KG1 (cell line): ENCODE measurements around the gene ZNF213.

Experiments
- DNase-seq: peaks from one replicate; lab custom pipeline; 2025; lab: John Stamatoyannopoulos, UW

ZNF213 gene, protein sequence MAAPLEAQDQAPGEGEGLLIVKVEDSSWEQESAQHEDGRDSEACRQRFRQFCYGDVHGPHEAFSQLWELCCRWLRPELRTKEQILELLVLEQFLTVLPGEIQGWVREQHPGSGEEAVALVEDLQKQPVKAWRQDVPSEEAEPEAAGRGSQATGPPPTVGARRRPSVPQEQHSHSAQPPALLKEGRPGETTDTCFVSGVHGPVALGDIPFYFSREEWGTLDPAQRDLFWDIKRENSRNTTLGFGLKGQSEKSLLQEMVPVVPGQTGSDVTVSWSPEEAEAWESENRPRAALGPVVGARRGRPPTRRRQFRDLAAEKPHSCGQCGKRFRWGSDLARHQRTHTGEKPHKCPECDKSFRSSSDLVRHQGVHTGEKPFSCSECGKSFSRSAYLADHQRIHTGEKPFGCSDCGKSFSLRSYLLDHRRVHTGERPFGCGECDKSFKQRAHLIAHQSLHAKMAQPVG

DNA sequence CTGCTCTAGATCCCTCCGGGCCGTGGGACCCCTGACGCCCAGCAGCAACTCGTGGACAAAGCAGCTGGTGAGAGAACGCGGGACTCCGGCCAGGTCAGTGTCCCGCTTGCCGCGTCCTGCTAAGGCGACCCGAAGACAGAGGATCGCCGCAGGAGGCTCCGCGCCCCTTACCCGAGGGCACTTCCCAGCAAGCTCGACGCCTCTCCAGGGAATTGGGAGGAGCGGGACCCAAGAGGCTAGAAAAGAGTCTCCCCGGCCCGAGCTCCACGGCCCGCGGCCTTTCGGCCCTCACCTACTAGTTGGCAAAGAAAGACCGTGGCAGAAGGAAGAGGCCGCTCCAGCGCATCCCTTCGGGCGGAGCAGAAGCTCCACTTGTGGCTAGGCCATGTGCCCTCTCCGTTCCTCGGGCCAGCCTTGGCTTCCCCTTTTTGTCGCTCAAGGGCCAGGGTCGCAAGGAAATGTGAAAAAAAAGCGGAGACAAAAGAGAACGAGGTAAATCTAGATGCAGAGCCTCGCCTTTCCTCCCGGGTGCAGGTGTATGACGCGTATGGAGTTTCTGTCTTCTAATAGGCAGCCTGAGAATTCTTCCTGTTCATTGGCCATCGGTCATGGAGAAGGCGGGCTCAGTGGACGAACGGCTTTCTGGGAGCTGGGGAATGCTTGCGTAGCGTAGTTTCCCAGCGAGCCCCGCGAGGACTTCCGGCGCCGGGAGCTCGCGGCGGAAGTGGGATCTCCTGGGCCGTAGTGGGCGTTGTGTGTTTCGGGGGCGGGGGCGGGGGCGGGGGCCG, at the start of gene ZNF213:
TSS of gene ZNF213 (plus strand) at position 692 of the 788 bp plus-strand sequence. CDS start 2,252 bp downstream, outside the sequence.
- peak; percentile 86 for DNase-seq

DNA sequence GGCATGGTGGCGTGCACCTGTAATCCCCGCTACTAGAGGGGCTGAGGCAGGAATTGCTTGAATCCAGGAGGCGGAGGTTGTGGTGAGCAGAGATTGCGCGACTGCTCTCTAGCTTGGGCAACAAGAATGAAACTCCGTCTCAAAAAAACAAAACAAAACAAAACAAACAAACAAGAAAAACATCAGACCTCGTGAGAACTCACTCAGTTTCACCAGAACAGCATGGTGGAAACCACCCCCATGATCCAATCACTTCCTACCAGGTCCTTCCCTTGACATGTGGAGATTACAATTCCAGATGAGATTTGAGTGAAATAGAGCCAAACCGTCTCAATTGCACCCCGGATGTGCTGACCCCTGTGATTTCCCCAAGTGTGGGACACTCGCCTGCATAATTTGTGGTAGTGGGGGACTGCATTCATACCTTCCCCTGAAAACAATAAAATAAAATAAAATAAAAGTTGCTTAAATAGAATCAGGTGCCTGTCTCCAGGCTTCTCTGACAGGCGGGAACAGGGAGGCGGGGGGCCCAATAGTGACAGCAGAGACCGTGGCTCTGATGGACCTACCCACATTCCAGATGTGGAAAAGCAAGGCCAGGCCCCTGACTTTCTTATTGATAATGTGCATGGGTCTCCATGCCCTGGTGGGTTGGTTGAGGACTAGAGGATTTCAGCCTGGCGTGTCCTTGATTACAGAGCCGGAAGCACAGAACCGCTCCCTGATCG, 48.8 kb upstream of the ZNF213 start:
- no peak for DNase-seq

DNA sequence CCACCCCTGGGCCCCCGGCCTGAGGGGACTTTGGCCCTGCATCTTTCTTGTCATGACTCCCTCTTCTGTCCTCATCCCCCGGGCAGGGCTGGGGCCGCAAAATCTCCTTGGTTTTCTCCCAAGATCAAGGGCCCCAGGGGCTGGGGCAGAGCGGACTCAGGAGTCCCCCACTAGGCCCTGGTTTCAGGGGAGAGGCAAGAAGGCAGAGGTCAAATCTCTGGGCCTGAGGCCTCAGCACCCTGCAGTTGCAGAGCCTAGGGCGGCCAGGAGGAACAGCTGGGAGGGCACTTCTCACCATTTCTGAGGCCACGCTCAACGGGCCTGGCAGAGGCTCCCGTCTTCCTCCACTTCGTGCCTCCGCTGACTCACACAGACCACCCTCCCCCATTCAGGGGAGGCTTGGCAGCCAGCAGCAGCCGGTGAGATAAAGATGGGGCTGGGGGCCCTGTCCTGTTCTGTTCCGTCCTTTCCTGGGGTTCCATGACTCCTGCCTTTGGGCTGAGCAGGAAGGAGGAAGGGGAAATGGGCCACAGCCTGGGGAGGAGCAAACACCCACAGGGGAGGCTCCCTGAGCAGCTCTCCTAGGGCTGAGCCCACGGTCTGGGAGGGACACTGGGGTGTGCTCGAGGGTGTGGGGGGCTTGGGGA, 48.1 kb upstream of the ZNF213 start:
- no peak for DNase-seq

DNA sequence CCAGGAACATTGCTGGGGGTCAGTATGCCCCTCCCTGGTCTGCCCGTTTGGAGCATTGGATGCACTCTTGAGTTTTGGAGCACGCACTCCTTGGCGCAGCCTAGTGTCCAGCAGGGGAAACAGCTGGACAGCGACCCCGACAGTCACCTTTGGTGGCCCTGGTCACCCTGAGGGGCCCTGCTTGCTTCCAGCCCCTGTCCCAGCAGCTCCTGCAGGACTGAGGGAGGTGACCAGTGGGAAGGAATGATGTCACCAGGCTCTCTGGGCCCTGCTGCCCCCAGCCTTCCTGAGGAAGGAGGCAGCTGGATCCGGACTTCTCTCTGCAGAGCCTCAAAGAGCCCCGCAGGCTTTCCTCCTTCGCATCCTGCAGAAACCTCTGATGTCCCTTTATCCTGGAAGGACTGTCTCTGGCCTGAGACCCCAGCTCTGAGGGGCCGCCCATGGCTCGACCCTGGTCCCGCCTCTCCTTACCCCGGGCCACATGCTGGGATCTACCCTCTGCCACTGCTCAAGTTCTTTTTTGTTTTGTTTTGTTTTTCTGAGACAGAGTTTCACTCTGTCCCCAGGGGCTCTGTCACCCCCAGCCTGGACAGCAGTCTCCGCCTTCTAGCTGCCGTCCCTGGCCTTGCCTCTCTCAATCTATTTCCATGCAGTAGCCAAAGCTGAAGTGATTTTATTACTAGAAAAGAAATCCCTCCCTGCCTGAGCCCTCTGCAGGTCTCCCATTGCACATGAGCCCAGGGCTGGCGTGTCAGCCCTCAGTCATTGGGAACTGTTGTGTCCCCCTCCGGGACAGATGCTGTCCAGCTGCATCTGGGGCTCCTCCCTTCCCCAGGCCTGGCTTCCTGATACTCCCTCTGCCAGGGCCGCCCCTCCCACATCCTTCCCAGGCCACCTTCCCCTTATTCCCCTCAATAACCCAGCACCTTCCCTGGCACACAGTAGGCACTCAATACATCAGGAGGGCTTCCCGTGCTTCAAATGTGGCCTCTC, 47.3 kb upstream of the ZNF213 start:
- no peak for DNase-seq

DNA sequence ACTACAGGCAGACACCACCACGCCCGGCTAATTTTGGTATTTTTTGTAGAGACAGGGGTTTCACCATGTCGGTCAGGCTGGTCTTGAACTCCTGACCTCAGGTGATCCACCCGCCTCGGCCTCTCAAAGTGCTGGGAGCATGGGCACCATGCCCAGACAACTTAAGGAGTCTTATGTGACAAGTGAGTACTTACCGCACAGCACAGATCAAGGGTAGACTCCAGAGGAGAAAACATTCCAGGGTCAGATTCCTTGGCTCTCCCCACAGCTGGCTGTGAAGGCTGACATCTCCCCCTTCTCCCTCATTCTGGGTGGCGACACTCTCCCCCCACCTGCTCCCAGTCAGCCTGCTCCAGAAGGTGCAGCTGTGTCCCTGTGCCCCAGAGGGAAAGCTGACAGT, 46.4 kb upstream of the ZNF213 start:
- DNase-seq = no peak

DNA sequence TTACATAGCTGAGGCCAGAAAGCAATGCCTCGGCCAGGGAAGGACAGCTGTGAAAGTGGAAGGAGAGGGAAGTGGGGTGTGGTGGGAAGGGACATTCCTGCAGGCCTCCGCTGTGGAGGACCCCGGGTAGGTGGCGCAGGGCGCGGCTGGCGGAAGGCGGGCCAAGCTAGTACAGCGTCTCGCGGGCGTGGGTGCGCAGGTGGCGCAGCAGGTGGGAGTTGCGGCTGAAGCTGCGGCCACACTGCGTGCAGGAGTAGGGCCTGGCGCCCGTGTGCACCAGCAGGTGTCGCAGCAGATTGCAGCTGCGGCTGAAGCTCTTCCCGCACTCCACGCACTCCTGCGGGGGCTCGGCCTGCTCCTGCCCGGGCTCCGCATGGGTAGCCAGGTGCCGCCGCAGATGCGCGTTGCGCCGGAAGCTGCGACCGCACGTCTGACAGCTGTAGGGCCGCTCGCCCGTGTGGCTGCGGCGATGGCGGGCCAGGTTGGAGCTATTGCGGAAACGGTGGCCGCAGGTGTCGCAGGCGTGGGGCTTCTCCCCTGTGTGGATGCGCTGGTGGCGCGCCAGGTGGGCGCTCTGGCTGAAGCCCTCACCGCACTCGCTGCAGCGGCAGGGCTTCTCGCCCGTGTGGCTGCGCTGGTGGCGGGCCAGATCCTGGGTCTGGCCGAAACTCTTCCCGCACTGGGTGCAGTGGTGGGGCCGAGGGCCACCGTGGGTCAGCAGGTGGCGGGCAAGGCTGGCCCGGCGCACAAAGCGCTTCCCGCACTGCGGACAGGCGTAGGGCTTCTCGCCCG, 45.7 kb upstream of the ZNF213 start:
- DNase-seq = no peak

DNA sequence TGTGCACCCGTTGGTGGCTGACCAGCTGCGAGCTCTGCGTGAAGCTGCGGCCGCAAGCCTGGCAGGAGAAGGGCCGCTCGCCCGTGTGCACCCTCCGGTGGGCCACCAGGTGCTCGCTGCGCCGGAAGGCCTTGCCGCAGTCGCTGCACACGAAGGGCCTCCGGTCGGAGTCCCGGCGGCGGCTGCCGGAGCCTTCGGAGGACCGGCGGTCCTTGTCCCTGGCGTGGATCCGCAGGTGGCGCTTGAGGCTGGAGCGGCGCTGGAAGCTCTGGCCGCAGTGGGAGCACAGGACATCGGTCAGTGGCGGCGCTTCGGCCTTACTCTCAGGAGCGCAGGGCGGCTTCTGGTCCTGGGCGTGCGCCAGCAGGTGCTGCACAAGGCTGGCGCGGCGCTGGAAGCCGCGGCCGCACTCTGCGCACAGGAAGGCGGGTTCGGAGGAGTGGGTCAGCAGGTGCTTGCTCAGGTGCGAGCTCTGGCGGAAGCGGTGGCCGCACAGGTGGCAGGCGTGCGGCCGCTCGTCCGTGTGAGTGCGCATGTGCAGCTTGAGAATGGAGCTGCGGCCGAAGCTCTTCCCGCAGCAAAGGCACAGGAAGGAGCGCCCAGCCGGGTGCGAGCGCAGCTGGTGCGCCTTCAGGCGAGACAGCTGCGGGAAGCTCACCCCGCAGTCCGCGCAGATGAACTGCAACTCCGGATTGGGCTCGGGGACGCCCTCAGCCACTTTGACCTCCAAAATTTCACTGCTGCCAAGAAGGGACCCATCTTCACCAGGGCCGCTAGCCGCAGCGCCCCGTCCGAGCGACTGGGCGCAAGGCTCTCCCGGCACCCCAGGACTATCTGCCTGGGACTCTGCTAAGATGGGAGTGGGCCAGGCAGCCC, 44.9 kb upstream of the ZNF213 start:
- DNase-seq = no peak

DNA sequence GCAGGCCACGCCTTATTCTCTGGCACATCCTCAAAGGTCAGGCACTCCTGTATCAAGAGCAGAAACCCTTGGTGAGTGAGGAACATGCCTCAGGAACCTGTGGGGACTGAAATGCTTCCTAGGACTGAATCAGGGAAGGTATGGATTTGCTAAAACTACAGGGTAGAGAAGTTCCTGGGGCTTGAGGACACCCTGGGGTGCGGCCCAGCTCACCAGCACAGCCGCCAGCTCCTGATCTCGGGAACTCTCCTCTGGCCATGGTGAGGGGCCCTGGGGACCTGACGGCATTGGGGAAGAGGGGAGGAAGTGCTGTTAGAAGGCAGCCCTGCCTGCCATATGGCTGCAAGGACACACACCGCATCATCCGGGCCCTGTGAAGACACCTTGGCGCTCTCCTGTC, 43.3 kb upstream of the ZNF213 start:
- no peak for DNase-seq

DNA sequence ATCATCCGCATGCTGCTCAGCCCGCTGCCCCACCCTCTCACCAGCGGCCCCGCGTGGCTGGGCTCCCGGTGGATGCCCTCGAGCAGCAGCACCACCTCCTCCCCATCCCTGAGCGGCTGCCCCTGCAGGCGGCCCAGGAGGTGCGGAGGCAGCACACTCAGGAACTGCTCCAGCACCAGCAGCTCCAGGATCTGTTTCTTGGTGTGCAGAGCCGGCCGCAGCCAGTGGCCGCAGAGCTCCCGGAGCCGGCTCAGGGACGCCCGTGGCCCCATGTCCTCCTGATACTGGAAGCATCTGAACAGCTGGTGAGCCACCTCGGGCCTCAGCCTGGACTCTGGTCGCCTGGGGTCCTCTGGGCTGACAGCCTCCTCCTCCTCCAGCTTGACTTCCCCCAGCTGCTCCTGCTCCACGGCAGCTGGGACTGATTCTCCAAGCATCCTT, 42.3 kb upstream of the ZNF213 start:
- no peak for DNase-seq

DNA sequence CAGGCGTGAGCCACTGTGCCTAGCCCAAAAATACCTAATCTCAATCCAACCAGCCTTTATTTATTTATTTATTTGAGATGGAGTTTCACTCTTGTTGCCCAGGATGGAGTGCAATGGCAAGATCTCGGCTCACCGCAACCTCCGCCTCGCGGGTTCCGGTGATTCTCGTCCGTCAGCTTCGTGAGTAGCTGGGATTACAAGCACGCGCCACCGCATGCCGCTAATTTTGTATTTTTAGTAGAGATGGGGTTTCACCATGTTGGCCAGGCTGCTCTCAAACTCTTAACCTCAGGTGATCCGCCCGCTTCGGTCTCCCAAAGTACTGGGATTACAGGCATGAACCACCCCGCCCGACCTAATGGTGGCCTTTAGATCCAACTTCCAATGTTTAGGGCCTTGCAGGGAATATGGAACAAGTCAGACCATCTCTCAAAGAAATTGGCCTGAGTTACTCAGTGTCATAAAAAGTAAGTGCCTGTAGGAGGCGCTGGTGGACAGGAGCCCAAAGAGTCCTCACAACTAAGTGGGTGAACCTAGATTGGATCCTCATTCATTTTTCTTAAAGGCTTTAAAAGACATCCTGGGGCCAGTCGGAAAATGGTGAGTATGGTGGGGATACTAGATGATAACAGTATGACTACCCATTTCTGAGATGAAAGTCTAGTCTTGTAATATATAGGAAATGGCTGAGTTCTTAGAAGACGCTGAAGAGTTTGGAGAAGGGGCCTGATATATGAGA, 40.4 kb upstream of the ZNF213 start:
- peak; percentile 13 for DNase-seq

DNA sequence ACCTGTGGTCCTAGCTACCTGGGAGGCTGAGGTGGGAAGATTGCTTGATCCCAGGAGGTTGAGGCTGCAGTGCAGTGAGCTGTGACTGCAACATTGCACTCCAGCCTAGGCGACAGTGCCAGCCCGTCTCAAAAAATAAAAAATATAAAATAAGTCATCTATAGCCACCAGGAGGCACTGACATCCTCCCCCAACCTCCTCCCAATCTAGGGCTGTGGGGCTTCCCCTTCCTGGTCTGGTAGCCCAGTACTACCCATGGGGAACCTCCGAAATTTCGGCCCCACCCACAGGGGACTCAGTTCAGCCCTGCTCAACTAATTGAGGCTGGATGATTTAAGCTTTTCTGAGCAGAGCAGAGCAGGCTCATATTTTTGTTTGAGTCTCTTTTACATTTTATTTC, 39.0 kb upstream of the ZNF213 start:
- DNase-seq = no peak

DNA sequence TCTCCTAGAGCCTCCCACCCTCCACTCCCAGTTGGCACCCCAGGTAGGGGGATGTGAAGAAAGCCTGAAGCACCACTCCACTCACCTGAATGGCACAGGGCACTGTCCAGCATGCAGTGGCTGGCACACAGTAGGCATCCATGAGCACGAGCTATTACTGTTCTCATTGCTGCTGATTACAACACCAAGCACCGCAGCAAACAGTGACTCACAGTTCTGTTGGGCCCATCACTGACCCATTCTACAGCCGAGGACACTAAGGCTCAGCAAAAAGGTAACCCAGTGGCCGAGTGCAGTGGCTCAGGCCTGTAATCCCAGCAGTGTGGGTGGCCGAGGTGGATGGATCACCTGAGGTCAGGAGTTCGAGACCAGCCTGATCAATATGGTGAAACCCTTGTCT, 38.5 kb upstream of the ZNF213 start:
- no peak for DNase-seq

DNA sequence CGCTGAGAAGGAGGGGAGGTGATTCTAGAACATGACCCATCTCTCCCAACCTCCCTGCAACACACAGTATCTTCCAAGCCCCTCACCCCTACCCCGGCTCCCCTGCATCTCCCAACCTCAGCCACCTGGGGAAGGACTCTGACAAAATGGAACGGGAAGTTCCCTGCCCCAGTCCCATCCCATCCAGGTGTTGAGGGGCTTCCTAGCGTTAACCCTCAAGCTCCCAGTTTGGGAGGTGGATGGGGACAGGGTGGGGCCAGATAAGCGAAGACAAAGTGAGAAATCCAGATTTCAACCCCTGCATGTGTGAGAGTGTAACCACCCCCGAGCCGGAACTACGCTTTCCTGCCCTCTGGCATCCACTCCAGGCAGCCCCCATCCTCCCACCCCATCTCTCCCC, 37.6 kb upstream of the ZNF213 start:
- no peak for DNase-seq

DNA sequence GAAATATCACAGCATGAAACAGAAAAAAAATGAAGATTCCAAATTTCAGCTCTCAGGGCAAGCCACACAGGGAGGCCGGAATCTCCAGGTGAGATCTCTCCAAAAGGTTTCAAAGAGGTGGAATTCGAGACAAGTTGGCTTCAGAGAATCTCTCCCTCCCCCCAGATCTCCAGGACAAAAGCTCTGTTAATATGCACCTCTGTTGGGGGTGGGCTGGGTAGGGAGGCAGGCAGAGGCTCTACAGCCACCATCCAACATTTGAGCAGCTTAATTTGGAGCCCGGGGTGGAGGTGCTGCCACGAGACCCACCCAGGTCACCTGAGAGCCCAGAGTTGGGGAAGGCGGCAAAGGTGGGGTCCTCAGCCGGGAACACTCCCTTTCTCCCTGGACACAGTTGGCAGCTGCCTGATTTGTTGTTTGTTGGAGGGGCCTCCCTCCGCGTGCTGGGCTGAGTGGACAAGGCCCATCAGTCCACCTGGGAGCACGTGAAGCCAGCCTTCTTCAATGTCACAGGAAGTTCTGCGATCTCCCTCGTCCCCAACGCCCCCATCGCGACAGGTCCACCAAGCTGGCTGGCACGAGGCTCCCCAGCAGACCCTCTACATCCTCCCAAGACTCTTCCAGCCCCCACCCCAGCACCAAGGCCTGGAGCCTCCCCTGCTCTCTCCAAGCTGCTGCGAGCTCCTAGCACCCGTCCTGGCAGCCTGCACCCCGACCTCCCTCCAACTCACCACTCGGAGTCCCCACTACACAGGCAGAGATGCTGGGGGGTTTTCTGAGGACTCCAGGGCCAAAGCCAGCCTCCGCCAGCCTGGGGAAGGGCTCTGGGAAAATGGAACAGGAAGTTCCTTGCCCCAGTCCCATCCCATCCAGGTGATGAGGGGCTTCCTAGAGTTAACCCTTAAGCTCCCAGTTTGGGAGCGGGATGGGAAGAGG, 36.1 kb upstream of the ZNF213 start, which contains the start of gene ZSCAN10:
TSS of gene ZSCAN10 (minus strand) at position 836 of the 936 bp plus-strand sequence. CDS start 6,357 bp downstream, outside the sequence.
- no peak for DNase-seq

DNA sequence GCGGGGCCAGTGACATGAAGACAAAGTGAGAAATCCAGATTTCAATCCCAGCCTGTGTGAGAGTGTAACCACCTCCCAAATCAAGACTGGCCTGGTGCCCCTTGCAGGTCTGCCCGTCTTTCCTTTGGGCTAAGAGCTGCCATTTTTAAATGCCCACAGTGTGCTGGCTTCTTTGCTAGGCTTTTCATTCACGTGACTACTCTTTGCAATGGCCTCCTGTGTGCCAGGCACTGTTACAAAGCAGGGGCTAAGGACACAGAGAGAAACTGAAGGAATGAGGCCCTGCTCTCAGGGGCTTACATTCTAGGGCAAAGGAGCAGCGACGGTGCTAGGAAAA, 35.5 kb upstream of the ZNF213 start:
- no peak for DNase-seq

DNA sequence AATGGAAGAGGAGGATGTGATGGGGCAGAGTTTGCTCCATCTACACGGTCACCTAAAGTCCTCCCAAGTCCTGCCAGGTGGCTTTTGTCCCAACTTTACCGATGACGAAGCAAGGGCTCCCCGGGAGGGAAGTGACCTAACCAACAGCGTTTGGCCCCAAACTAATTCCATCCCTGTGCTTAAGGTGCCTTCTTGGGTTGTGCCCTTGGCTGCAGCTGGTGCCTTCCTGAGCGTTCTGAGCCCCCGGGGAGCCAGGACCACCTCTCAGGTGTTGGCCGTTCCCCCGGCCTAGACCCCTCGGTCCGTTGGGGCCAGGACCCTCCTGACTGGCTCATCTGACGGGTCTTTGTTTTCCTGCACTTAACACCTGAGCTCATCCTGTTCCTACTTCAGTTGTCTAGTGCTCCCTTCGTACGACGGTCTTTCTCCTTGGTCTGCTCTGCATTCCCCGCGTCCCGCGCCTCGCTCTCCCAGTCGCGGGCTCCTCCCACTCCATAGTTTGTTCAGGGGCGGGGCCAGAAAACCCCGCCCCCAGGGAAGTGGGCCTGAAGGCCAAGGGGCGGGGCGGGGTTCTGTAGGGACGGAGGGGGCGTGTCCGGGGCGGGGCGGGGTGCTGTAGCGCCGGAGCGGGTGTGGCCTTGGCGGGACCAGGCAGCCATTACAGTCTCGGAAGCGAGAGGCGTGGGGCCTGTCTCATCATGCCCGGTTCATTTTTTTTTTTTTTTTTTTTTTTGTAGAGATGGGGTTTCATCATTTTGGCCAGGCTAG, 34.9 kb upstream of the ZNF213 start:
- DNase-seq = no peak
